Measurements from ENCODE around the gene USP40.

USP40 gene

GRCh38 chr2:233441161-233442027 is 125.2 kb downstream of the USP40 start:
- TF ChIP-seq TAF1 (IDR thresholded peaks at IDR 0.05; ENCODE audit: borderline replicate concordance, insufficient read depth, low read length) (no peak), REST (IDR thresholded peaks at IDR 0.05; ENCODE audit: insufficient read depth in 1 of 2, low read depth in 2 of 2, low read length in 2 of 2) (no peak), POLR2AphosphoS5 (IDR thresholded peaks at IDR 0.05; ENCODE audit: low read depth, low read length) (no peak), FOXP2 (optimal IDR thresholded peaks at IDR 0.05; ENCODE audit: borderline replicate concordance, extremely low read depth, extremely low read length, insufficient read depth) (no peak), SIN3A (IDR thresholded peaks at IDR 0.05; ENCODE audit: borderline replicate concordance, insufficient read depth, low read length) (no peak)

GRCh38 chr2:233440714-233441113 is 125.9 kb downstream of the USP40 start:
- TF ChIP-seq REST (IDR thresholded peaks at IDR 0.05; ENCODE audit: insufficient read depth in 1 of 2, low read depth in 2 of 2, low read length in 2 of 2) = no peak
- no peak for TF ChIP-seq SIN3A (IDR thresholded peaks at IDR 0.05; ENCODE audit: borderline replicate concordance, insufficient read depth, low read length)
- TF ChIP-seq FOXP2 (optimal IDR thresholded peaks at IDR 0.05; ENCODE audit: borderline replicate concordance, extremely low read depth, extremely low read length, insufficient read depth) = no peak
- no peak for TF ChIP-seq POLR2AphosphoS5 (IDR thresholded peaks at IDR 0.05; ENCODE audit: low read depth, low read length)
- no peak for TF ChIP-seq TAF1 (IDR thresholded peaks at IDR 0.05; ENCODE audit: borderline replicate concordance, insufficient read depth, low read length)

GRCh38 chr2:233440314-233440713 is 126.3 kb downstream of the USP40 start:
- TF ChIP-seq SIN3A (IDR thresholded peaks at IDR 0.05; ENCODE audit: borderline replicate concordance, insufficient read depth, low read length) (no peak), POLR2AphosphoS5 (IDR thresholded peaks at IDR 0.05; ENCODE audit: low read depth, low read length) (no peak), REST (IDR thresholded peaks at IDR 0.05; ENCODE audit: insufficient read depth in 1 of 2, low read depth in 2 of 2, low read length in 2 of 2) (no peak), TAF1 (IDR thresholded peaks at IDR 0.05; ENCODE audit: borderline replicate concordance, insufficient read depth, low read length) (no peak), FOXP2 (optimal IDR thresholded peaks at IDR 0.05; ENCODE audit: borderline replicate concordance, extremely low read depth, extremely low read length, insufficient read depth) (no peak)

- TF ChIP-seq FOXP2 (optimal IDR thresholded peaks at IDR 0.05; ENCODE audit: borderline replicate concordance, extremely low read depth, extremely low read length, insufficient read depth) = no peak
- no peak for TF ChIP-seq REST (IDR thresholded peaks at IDR 0.05; ENCODE audit: insufficient read depth in 1 of 2, low read depth in 2 of 2, low read length in 2 of 2)
- no peak for TF ChIP-seq SIN3A (IDR thresholded peaks at IDR 0.05; ENCODE audit: borderline replicate concordance, insufficient read depth, low read length)
- no peak for TF ChIP-seq POLR2AphosphoS5 (IDR thresholded peaks at IDR 0.05; ENCODE audit: low read depth, low read length)
- no peak for TF ChIP-seq TAF1 (IDR thresholded peaks at IDR 0.05; ENCODE audit: borderline replicate concordance, insufficient read depth, low read length)
Observed at GRCh38 chr2:233439191-233439590, 127.4 kb downstream of the USP40 start.

Data from PFSK-1 (cell line).